ENCODE results near the gene GSTM5. TPM values are rescaled to one million over a fixed set of nuclear protein-coding genes. Genes with fewer than 3 reads are reported as not detected.

Gene GSTM5
- total RNA-seq, 1 donor from 2014 or later, result 2.4 TPM

GRCh38 chr1:109725510-109725909 lies 13.5 kb downstream of the GSTM5 start:
- Histone ChIP-seq H3K27ac (replicated peaks) (no peak overlapping the region), H3K27me3 (ENCODE audit: low read depth) (no peaks in the 10 kb centered on the region), H3K4me1 (no peaks in the 10 kb centered on the region), H3K9me3 (replicated peaks) (no peaks in the 10 kb centered on the region), H3K4me3 (no peak overlapping the region), H3K36me3 (no peaks in the 10 kb centered on the region)
- DNase-seq, result no peak
- TF ChIP-seq CTCF (IDR thresholded peaks at IDR 0.05; ENCODE audit: borderline replicate concordance), result no peak
- intact Hi-C loops (cut with micrococcal nuclease), result no loop called here

- Histone ChIP-seq H3K36me3 (no peaks in the 10 kb centered on the region), H3K27ac (replicated peaks) (no peak overlapping the region), H3K27me3 (ENCODE audit: low read depth) (no peaks in the 10 kb centered on the region), H3K9me3 (replicated peaks) (no peaks in the 10 kb centered on the region), H3K4me3 (no peak overlapping the region), H3K4me1 (no peaks in the 10 kb centered on the region)
- DNase-seq, result no peak
- intact Hi-C loops (cut with micrococcal nuclease), result no loop called here
- TF ChIP-seq CTCF (IDR thresholded peaks at IDR 0.05; ENCODE audit: borderline replicate concordance), result no peak
Measured at GRCh38 chr1:109726007-109726406, 14.0 kb downstream of the GSTM5 start.

DNA sequence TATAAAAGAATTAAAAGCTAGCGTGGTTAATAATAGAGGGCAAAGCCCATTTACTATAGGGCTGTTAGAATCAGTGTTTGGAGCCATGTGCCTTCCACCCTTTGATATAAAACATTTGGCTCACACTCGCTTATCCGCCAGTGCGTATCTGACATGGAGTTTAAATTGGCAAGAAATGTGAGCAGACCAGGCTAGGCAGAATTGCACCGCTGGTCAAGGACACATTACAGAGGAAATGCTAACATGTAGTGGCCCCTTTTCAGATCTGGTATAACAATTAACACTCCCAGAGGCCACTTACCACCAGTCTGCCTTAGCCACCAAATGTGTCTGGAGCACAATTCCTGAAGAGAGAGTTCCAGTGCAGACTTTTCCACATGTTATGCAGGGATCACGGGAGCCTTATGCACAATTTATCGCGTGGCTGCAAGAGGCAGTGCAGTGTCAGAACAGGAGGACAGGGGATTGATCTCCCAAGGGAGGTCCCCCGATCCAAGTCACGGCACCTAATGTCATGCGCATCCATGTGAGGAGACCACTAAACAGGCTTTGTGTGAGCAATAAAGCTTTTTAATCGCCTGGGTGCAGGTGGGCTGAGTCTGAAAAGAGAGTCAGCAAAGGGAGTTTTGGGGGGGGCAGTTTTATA lies 14.8 kb downstream of the GSTM5 start:
- Histone ChIP-seq H3K9me3 (replicated peaks) (no peaks in the 10 kb centered on the region), H3K27me3 (ENCODE audit: low read depth) (no peaks in the 10 kb centered on the region), H3K36me3 (no peaks in the 10 kb centered on the region), H3K4me1 (no peaks in the 10 kb centered on the region), H3K4me3 (no peak overlapping the region), H3K27ac (replicated peaks) (no peak overlapping the region)
- DNase-seq, result no peak
- no peak for TF ChIP-seq CTCF (IDR thresholded peaks at IDR 0.05; ENCODE audit: borderline replicate concordance)
- intact Hi-C loops (cut with micrococcal nuclease), result no loop called here

- no peak overlapping the region for H3K4me3 ChIP-seq
- H3K27ac ChIP-seq (replicated peaks), result no peak overlapping the region
- peaks cover 2% of the 10 kb centered on the region for H3K9me3 ChIP-seq (replicated peaks)
- no peak for DNase-seq
- no peak for TF ChIP-seq CTCF (IDR thresholded peaks at IDR 0.05; ENCODE audit: borderline replicate concordance)
- H3K36me3 ChIP-seq, result no peaks in the 10 kb centered on the region
- no peaks in the 10 kb centered on the region for H3K4me1 ChIP-seq
- H3K27me3 ChIP-seq (ENCODE audit: low read depth), result no peaks in the 10 kb centered on the region
- intact Hi-C loops (cut with micrococcal nuclease), result no loop called here
Measured at GRCh38 chr1:109728870-109729269, 16.8 kb downstream of the GSTM5 start.

DNA sequence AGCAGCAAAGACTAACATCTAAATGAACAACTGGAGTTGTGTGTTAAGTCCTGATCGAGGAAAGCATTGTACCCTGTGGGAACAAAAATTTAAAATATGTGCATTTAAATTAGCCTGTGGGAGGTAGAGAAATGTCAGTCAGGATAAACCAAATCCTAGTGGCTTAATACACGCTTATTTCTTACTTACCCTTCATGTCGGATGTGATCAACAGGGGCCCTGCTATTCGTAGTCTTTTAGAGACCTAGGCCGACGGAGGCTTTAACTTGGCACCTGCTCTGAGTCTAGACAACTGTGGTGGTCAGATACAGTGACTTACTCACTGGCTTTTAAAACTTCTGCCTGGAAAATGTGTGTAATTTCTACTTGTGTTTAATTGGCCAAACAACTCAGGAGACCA lies 18.6 kb downstream of the GSTM5 start:
- DNase-seq, result no peak
- intact Hi-C loops (cut with micrococcal nuclease), result no loop called here
- Histone ChIP-seq H3K4me1 (no peaks in the 10 kb centered on the region), H3K27me3 (ENCODE audit: low read depth) (no peaks in the 10 kb centered on the region), H3K9me3 (replicated peaks) (peaks cover 4% of the 10 kb centered on the region), H3K27ac (replicated peaks) (no peak overlapping the region), H3K4me3 (no peak overlapping the region), H3K36me3 (peaks cover 15% of the 10 kb centered on the region)
- no peak for TF ChIP-seq CTCF (IDR thresholded peaks at IDR 0.05; ENCODE audit: borderline replicate concordance)

Measured in left ventricle myocardium inferior (tissue), 1 donor.